Esophagus muscularis mucosa (tissue), 4 donors: ENCODE measurements around the gene LRTM2.

Experiments used
- EP300 ChIP-seq: sonication (generic); formaldehyde crosslinking; IDR thresholded peaks from one replicate; pipeline ENCODE4 v1.6.1; 2017; ENCODE audit warnings: antibody characterized with exemption
- POLR2A ChIP-seq: fragments of 450-650 bp; IDR thresholded peaks from one replicate; pipeline ENCODE4 v1.6.1; 2017; ENCODE audit warnings: antibody characterized with exemption, moderate library complexity, mild to moderate bottlenecking, low read depth
- POLR2AphosphoS5 ChIP-seq, 2 donors: sonication (generic); formaldehyde crosslinking; IDR thresholded peaks; one replicate each; pipeline ENCODE4 v1.6.1; 2017; ENCODE audit warnings: antibody characterized with exemption in 2 of 2
- TF ChIP-seq, protein P1 (sequence below), 3 experiments: fragments of 200-600 bp in 2 of 3; fragments of 450-650 bp in 1 of 3; sonication (generic) in 2 of 3; IDR thresholded peaks; one replicate each; pipeline ENCODE4 v1.5.1; 2017 to 2019; ENCODE audit warnings: antibody characterized with exemption in 3 of 3, mild to moderate bottlenecking in 2 of 3, moderate library complexity in 1 of 3

DNA sequence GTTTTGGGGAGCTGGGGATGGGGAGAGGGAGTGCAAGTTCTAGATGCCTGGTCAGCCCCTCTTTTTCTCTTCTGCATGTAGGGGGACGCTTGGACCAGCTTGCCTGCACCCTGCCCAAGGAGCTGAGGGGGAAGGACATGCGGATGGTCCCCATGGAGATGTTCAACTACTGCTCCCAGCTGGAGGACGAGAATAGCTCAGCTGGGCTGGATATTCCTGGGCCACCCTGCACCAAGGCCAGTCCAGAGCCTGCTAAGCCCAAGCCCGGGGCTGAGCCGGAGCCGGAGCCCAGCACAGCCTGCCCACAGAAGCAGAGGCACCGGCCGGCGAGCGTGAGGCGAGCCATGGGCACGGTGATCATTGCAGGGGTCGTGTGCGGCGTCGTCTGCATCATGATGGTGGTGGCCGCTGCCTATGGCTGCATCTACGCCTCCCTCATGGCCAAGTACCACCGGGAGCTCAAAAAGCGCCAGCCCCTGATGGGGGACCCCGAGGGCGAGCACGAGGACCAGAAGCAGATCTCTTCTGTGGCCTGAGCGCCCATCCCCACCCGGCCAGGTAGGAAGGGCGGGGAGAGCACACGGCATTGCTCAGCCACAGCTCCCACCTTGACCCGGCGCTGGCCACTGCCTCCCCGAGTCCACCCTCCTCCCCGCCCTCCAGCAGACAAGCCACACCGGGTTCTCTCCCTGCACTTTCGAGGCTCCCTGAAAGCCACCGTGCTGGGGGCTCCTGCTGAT, 14.0 kb downstream of the LRTM2 start:
- TF ChIP-seq, protein P1, sequence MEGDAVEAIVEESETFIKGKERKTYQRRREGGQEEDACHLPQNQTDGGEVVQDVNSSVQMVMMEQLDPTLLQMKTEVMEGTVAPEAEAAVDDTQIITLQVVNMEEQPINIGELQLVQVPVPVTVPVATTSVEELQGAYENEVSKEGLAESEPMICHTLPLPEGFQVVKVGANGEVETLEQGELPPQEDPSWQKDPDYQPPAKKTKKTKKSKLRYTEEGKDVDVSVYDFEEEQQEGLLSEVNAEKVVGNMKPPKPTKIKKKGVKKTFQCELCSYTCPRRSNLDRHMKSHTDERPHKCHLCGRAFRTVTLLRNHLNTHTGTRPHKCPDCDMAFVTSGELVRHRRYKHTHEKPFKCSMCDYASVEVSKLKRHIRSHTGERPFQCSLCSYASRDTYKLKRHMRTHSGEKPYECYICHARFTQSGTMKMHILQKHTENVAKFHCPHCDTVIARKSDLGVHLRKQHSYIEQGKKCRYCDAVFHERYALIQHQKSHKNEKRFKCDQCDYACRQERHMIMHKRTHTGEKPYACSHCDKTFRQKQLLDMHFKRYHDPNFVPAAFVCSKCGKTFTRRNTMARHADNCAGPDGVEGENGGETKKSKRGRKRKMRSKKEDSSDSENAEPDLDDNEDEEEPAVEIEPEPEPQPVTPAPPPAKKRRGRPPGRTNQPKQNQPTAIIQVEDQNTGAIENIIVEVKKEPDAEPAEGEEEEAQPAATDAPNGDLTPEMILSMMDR (IDR thresholded peaks at IDR 0.05): no peak
- no peak for TF ChIP-seq EP300
- no peak for TF ChIP-seq POLR2A
- TF ChIP-seq POLR2AphosphoS5 (IDR thresholded peaks at IDR 0.05): no peak
